GM10847 (cell line): ENCODE results near the gene VWA1.

Experiments used
- POLR2A ChIP-seq: IDR thresholded peaks from 2 replicates; pipeline ENCODE4 v1.6.1; 2011; ENCODE audit not compliant: insufficient read length; ENCODE audit errors: extremely low read depth

VWA1 gene

DNA sequence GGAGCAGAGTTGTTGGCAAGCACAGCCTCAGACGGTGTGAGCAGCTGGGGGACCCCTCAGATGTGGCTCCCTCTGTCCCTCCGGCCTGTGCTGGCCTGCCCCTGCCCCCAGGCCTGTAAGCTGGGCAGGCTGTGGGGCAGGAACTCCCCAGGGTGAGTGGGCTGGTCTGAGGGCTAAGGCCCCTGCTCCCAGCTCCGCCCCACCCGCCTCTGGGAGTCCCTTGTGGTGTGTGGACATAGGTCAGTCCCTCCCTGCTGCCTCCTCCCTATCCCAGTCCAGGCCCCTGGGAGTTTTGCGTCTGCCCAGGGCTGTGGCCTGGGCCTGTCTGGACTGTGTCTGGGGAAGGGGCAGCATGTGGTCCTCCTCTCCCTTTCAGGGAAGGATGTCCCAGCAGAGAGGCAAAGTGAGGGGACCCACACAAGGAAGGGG is 3.6 kb upstream of the VWA1 start:
- TF ChIP-seq POLR2A, result no peak

DNA sequence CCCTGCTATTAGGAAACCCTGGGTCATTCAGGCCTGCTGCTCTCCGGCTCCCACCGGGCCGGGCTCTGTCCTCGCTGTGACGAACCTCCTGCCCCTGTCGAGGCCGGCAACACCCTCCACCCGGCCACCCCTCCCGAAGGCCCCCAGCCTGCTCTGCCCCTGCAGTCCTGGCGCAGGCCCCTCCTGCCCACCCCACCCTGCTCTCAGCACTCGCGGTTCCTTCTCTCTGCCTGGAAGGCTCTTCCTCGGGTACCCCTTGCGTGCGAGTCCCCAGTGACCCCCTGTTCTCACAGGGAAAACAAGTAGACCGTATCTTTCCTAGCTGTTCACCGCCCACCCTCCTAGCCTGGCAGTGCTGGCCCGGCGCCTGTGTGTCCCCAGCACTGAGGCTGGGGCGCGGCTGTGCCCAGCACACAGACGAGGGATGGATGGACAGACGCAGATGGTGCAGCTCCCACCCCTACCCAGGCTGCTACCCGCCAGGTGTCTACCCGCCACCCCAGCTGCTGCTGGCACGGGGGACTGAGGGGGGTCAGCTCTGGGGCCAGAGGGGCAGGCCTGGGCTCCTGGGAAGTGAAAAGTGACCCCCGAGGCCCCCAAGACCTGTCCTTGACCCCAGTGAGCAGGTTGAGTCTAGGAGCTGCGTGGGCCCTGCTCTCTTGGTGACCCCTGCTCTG is 3.1 kb upstream of the VWA1 start:
- no peak for TF ChIP-seq POLR2A

DNA sequence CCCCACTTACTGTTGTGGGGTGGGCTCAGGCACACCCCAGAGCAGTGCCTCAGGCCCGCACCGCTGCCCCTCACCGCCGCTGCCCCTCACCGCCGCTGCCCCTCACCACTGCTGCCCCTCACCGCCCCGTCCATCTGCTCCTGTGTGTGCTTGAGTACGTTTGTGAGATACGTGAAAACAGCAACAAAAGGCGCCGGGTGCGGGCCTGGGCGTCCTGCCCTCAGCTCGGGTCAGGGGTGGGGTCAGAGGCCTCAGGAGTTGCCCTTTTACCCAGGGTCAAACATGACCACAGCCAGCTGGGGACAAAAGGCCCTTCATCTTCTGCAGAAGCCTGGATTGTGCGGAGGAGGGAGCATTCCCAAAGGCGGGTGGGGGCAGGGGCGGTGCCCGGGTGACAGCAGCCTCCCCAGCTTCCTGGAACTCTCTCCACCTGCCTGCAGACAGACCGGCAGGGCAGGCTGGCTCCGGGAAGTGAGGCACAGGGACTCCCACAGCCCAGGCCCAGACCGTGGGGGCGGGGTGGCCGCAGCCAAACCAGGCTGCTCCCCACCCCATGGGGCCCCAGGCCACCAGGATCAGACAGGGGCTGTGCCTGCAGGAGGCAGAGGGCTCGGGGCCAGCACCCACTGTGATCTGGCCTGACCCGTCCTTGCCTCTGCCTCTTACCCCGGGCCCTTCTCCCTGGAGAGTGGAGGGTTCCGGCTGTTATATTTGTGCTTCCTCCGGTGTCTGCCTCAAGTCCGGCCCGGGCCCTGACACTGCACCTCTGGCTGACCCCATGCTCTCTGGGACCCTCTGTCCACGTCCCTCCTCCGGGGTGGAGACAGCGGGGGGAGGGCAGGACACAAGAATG is 2.3 kb upstream of the VWA1 start:
- TF ChIP-seq POLR2A, result no peak

DNA sequence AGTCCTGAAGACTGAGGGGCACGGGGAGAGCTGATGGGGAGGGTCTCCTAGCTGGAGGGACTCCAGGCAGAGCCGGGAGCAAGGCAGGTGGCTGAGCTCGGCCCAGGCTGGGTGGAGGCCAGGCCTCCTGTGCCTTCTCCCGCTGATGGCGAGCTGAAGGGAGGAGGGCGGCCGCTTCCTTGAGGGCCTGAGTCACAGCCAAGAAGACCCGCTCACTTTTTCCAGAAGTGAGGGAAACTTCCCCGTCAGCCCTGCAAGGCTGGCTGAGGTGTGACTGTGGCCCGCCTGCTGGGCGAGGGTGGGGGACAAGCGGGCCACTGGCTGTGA is 1.7 kb upstream of the VWA1 start:
- no peak for TF ChIP-seq POLR2A

DNA sequence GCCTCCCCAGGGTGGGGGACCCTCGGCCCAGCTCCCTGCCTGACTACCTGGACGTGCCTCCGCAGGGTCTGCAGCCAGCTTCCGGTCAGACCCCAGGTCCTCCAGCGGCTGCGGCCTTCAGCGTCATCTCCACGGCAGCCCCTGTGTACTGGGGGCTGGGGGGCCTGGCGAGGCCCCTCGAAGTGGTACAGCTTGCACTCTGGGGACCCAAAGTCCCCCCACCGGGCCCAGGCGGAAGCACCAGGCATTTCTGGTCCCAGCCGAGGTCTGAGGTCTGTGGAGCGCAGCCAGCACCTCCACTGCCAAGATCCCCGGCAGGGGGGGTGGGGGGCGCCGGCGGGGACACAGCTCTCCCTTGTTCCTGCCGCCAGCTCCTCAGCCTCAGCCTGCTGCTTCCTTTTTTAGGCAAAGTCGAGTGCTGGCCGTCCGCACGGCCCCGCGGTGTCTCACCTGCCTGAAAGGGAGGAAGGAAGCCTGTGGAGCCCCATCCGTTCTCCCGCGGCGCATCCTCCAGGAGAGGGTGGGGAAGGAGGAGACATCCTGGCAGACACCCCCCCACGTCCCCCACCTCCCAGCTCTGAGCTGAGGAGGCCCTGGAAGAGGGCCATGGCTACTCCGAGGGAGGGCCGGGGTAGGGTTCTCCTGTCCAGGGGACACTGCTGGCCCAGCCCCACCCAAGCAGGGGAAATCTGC is 1.2 kb upstream of the VWA1 start:
- no peak for TF ChIP-seq POLR2A

DNA sequence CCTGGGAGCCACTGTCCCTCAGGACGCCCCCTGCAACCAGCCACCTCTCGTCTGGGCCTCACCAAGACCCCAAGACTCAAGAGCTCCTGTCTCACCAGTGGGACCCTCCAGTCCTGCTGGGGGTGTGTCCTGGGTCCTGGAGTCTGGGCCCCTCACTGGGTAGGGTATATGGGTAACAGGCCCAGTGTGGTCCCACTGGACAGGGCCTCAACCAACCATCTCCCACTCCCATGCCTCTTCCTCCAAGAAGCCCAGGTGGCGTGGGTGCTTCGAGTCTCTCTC is 725 bp upstream of the VWA1 start:
- TF ChIP-seq POLR2A, result no peak

DNA sequence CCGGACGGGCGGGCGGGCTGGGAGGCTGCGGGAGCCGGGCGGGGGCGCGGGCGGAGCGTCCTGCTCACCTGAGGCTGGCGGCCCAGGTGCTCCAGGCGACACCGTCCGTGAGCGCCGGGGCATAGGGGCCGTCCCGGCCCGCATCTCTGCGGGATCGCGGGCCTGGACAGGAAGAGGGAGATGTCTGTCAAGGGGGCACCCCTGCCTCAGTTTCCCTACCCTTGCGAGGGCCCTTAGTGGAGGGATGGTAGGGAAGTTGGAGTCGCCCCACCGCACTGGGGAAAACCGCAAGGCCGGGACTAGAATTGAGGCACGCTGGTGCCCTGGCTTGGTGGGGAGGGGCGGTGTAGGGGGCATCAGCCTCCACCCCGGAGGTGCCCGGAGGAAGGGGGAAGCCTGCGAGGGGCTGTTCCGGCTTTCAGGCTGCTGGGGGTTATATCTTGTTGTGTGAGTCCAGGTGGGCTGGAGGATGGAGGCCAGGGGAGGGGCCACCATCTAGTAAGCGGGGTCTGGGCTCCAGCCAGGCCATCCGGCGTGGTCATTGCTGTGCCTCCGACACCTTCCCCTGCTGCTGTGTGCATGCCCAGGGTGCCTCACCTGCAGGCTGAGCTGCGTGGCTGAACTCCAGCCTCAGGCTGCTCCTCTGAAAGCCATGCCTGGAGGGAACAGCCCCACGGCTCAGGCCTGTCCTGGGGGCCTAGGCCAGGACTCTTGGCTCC is 580 bp downstream of the VWA1 start:
- no peak for TF ChIP-seq POLR2A

DNA sequence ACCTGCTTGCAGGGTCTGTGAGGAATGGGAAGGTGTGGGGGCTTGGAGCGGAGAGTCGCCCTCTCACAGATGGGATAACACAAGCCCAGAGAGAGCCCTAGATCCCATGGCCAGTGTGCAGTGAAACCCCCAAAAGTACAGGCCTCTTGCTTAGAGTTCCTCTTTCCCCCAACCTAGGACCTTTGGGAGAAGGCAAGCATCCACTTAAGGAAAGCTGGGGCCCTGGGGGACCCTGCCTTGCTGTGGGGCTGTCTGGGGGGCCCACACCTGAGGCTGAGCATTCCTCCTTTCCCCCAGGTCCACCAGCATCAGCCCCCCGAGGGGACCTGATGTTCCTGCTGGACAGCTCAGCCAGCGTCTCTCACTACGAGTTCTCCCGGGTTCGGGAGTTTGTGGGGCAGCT is 1.1 kb downstream of the VWA1 start:
- TF ChIP-seq POLR2A, result no peak

DNA sequence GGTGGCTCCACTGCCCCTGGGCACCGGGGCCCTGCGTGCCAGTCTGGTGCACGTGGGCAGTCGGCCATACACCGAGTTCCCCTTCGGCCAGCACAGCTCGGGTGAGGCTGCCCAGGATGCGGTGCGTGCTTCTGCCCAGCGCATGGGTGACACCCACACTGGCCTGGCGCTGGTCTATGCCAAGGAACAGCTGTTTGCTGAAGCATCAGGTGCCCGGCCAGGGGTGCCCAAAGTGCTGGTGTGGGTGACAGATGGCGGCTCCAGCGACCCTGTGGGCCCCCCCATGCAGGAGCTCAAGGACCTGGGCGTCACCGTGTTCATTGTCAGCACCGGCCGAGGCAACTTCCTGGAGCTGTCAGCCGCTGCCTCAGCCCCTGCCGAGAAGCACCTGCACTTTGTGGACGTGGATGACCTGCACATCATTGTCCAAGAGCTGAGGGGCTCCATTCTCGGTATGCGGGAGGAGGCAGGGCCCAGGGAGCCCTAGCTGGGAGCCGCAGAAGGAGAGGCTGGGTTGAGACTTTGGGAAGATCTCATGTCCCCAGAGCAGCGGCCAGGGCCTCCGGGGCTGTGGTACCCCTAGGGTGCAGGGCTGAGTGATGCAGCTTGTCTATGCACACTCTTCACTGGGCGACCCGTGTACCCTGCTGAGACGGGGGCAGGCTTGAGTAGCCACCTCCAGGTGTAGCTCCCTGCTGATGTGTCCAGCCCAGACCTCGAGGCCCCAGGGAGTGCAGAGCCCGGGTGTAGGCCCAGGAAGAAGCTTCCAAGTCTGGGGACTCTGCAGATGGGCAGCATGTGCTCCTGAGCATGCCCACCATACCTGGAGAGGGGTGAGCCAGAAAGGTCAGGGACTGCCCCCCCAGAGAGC is 1.8 kb downstream of the VWA1 start:
- TF ChIP-seq POLR2A, result no peak

DNA sequence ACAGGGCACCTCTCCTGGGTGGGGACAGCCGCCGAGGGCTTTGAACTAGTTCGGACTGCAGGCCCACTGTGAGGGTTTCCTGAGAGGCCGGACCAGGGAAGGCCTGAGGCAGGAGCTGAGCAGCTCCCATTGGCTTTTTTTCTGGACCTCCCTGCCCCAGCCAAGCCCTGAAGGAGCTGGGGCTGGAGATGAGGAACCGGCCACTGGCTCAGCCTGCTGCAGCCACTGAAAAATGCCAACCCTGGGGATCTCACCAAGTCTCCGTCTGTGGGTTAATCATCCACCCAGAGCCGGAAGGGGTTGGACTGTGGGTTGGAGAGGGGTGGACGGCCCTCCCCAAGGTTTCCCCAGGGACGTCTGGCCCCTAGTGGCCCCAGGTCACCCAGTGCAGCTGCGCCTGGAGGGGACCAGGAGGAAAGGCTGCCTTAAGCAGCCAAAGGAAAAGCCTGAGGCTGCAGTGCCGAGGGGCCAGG is 2.5 kb downstream of the VWA1 start:
- TF ChIP-seq POLR2A, result no peak

DNA sequence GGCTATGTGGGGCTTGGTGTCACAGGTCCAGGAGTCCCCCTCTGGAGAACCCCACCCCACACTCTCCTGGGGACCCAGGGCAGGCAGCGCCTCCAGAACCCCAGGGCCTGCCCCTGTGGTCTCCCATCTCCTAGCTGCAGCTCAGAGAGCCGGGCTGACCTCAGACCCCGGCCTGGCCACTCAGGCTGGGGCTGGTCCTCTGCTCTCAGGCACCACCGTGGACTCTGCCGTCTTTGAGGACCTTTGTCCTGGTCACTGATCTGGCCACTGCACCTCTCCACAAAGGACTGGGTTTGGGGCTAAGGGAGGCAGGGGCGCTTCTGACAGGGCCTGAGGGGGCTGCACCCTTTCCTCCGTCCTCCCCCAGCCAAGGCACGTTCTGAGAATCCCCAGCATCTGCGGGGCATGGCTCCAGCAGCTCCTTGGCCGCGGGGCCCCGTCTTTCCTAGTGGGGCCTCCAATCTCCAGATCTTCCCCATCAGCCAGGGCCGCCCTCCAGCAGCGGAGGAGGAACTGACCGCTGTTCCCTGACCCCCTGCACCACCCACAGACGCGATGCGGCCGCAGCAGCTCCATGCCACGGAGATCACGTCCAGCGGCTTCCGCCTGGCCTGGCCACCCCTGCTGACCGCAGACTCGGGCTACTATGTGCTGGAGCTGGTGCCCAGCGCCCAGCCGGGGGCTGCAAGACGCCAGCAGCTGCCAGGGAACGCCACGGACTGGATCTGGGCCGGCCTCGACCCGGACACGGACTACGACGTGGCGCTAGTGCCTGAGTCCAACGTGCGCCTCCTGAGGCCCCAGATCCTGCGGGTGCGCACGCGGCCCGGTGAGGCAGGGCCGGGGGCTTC is 3.3 kb downstream of the VWA1 start:
- TF ChIP-seq POLR2A, result no peak

DNA sequence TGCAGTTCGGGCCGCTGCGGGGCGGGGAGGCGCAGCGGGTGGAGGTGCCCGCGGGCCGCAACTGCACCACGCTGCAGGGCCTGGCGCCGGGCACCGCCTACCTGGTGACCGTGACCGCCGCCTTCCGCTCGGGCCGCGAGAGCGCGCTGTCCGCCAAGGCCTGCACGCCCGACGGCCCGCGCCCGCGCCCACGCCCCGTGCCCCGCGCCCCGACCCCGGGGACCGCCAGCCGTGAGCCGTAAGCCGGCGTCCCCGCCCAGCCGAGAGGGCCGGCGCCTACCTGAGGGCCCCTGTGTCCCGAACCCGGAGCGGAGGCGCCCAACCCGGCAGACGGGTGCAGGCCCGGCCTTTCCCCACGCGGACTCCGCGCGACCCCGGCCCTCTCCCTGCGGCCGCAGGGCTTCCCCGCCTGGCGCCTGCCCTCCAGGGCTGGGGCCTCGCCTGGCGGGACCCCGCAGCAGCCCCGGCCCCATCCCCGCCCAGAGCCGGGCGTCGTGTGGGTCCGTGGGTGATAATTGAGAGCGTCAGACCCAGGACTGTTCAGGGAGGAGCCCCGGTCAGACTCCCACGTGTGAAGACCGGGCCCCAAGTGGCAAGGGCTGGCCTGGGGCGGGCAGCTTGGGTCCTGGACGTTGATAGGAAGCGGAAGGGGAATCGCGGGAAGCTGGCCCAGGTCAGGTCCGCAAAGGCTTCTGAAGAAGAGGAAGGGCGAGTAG is 4.2 kb downstream of the VWA1 start:
- TF ChIP-seq POLR2A, result no peak
